HG03520 (cell line): ENCODE data around the gene GRIP2.

Experiments
- ATAC-seq: cut with Tn5 transposase; IDR thresholded peaks from one replicate; pipeline ENCODE4 v1.9.1; 2021; ENCODE audit warnings: mild to moderate bottlenecking, moderate library complexity; ENCODE audit not compliant: unreplicated experiment

The GRIP2 gene

GRCh38 chr3:14488286-14489041 is 51.7 kb downstream of the GRIP2 start:
- no peak for ATAC-seq

GRCh38 chr3:14487821-14488220 is 52.3 kb downstream of the GRIP2 start:
- no peak for ATAC-seq

GRCh38 chr3:14487086-14487485 is 53.1 kb downstream of the GRIP2 start:
- ATAC-seq: no peak

- no peak for ATAC-seq
Measured at GRCh38 chr3:14486460-14486859, 53.7 kb downstream of the GRIP2 start.

GRCh38 chr3:14485981-14486380 is 54.2 kb downstream of the GRIP2 start:
- no peak for ATAC-seq

- ATAC-seq: no peak
Measured at GRCh38 chr3:14484741-14485140, 55.4 kb downstream of the GRIP2 start.

GRCh38 chr3:14483286-14483685 is 56.9 kb downstream of the GRIP2 start:
- no peak for ATAC-seq

- ATAC-seq: no peak
Measured at GRCh38 chr3:14482271-14482721, 57.8 kb downstream of the GRIP2 start.

- no peak for ATAC-seq
Measured at GRCh38 chr3:14481646-14482036, 58.5 kb downstream of the GRIP2 start.

GRCh38 chr3:14481018-14481645 is 59.0 kb downstream of the GRIP2 start:
- no peak for ATAC-seq

GRCh38 chr3:14480207-14481017 is 59.7 kb downstream of the GRIP2 start:
- no peak for ATAC-seq

GRCh38 chr3:14479591-14479990 is 60.6 kb downstream of the GRIP2 start:
- ATAC-seq: no peak

GRCh38 chr3:14478956-14479550 is 61.1 kb downstream of the GRIP2 start:
- ATAC-seq: no peak

- no peak for ATAC-seq
Measured at GRCh38 chr3:14477311-14477935, 62.7 kb downstream of the GRIP2 start.

GRCh38 chr3:14476583-14477265 is 63.4 kb downstream of the GRIP2 start:
- ATAC-seq: no peak

GRCh38 chr3:14475621-14476020 is 64.5 kb downstream of the GRIP2 start:
- ATAC-seq: no peak

- ATAC-seq: no peak
Measured at GRCh38 chr3:14474363-14475081, 65.6 kb downstream of the GRIP2 start.

GRCh38 chr3:14473411-14473891 is 66.7 kb downstream of the GRIP2 start:
- ATAC-seq: no peak
